DMS53 (cell line): Measurements from ENCODE around the gene SPC24.

Source experiments
- DNase-seq: peaks from one replicate; lab custom pipeline; 2025; lab: John Stamatoyannopoulos, UW

The SPC24 gene

GRCh38 chr19:11155373-11156120 lies at the start of gene SPC24:
Gene SPC24, minus strand, starts transcription at chr19:11155782. Its CDS starts 6 bp downstream, at chr19:11155776.
- DNase-seq = peak; percentile 98

- no peak for DNase-seq
These were observed 49.4 kb upstream of the SPC24 start for GRCh38 chr19:11204943-11205349.

- DNase-seq = no peak
These were observed 48.6 kb upstream of the SPC24 start for GRCh38 chr19:11204076-11204602.

- DNase-seq = peak; percentile 45
These were observed 47.9 kb upstream of the SPC24 start for GRCh38 chr19:11203194-11204075.

GRCh38 chr19:11202488-11203193 lies 47.1 kb upstream of the SPC24 start:
- no peak for DNase-seq

- DNase-seq = no peak
These were observed 46.2 kb upstream of the SPC24 start for GRCh38 chr19:11201791-11202190.

- no peak for DNase-seq
These were observed 45.3 kb upstream of the SPC24 start for GRCh38 chr19:11200931-11201330.

GRCh38 chr19:11200015-11200574 lies 44.5 kb upstream of the SPC24 start:
- no peak for DNase-seq

- no peak for DNase-seq
These were observed 43.9 kb upstream of the SPC24 start for GRCh38 chr19:11199517-11199916.

GRCh38 chr19:11198769-11199424 lies 43.3 kb upstream of the SPC24 start:
- no peak for DNase-seq

- DNase-seq = no peak
These were observed 42.6 kb upstream of the SPC24 start for GRCh38 chr19:11198175-11198534.

GRCh38 chr19:11197291-11198174 lies 42.0 kb upstream of the SPC24 start, which contains the start of gene KANK2:
Gene KANK2, minus strand, starts transcription at chr19:11197545. Its CDS starts 3,034 bp downstream, at chr19:11194511.
- DNase-seq = peak; percentile 97

- DNase-seq = peak; percentile 63
These were observed 41.1 kb upstream of the SPC24 start for GRCh38 chr19:11196406-11197287.

GRCh38 chr19:11195681-11196080 lies 40.1 kb upstream of the SPC24 start:
- DNase-seq = no peak

GRCh38 chr19:11194656-11195558 lies 39.3 kb upstream of the SPC24 start:
- no peak for DNase-seq

GRCh38 chr19:11194173-11194572 lies 38.6 kb upstream of the SPC24 start:
- no peak for DNase-seq

- no peak for DNase-seq
These were observed 37.7 kb upstream of the SPC24 start for GRCh38 chr19:11192957-11193939.
